A549 (cell line): ENCODE measurements around the gene EIF4E2.

Experiments used
- CEBPB ChIP-seq, 2 experiments: fragments of >200 bp in 1 of 2; sonication (Bioruptor Twin) in 1 of 2; formaldehyde crosslinking in 1 of 2; IDR thresholded peaks; 2 replicates each; pipeline ENCODE4 v1.6.1; 2012 to 2016
- CTCF ChIP-seq: fragments of >200 bp; sonication (Bioruptor Twin); formaldehyde crosslinking; IDR thresholded peaks from 3 replicates; pipeline ENCODE4 v1.5.1; 2016
- ESRRA ChIP-seq: fragments of 150-350 bp; IDR thresholded peaks from 2 replicates; pipeline ENCODE4 v1.6.1; 2014; ENCODE audit warnings: mild to moderate bottlenecking, low read length, borderline replicate concordance
- JUNB ChIP-seq: fragments of >200 bp; sonication (Bioruptor Twin); formaldehyde crosslinking; IDR thresholded peaks from 2 replicates; pipeline ENCODE4 v1.6.1; 2016
- POLR2A ChIP-seq: IDR thresholded peaks from 2 replicates; pipeline ENCODE4 v1.6.1; 2012; ENCODE audit warnings: mild to moderate bottlenecking, low read length
- POLR2AphosphoS2 ChIP-seq: conservative IDR thresholded peaks from 2 replicates; pipeline ENCODE4 v1.6.1; 2012; ENCODE audit warnings: low read length, improper control_type of control experiment, inconsistent platforms
- SREBF2 ChIP-seq: fragments of 450-650 bp; IDR thresholded peaks from 2 replicates; pipeline ENCODE4 v1.6.1; 2014; ENCODE audit warnings: mild to moderate bottlenecking, moderate library complexity
- USF2 ChIP-seq: fragments of 450-650 bp; IDR thresholded peaks from 2 replicates; pipeline ENCODE4 v1.6.1; 2014; ENCODE audit warnings: antibody characterized with exemption
- ZSCAN20 ChIP-seq: fragments of 250-450 bp; sonication (Bioruptor Pico); IDR thresholded peaks from 2 replicates; pipeline ENCODE4 v1.8.0; 2022; ENCODE audit warnings: mild to moderate bottlenecking, moderate library complexity

GRCh38 chr2:232584238-232584637 lies 33.7 kb downstream of the EIF4E2 start:
- TF ChIP-seq POLR2A (no peak), POLR2AphosphoS2 (no peak), ESRRA (no peak), JUNB (no peak), CTCF (no peak), USF2 (no peak), ZSCAN20 (no peak), SREBF2 (no peak), CEBPB (IDR thresholded peaks at IDR 0.05) (no peak)
